Thymus (tissue), 14 donors: ENCODE measurements around the gene ADCYAP1. TPM values are rescaled to one million over a fixed set of nuclear protein-coding genes. Genes with fewer than 3 reads are reported as not detected.
A peak's percentile ranks its signal among the peaks of the same experiment; 100 is the strongest.
"Not testable (repeated sequence)": the region's sequence is repeated elsewhere in the genome, so short reads cannot be mapped to it uniquely, and the experiment has no call there.

Source experiments
- DNase-seq, 9 donors: peaks; one replicate each; pipeline ENCODE4 v3.0.0-alpha.2; 2013; ENCODE audit warnings: low spot score in 9 of 9, low read depth in 6 of 9, missing footprints in 1 of 9
- H3K27ac ChIP-seq, 2 donors: one replicate each; pipeline ENCODE4 v1.5.1; 2013; ENCODE audit warnings: control low read depth in 1 of 2, low read depth in 1 of 2, low read length in 1 of 2, mild to moderate bottlenecking in 1 of 2, moderate library complexity in 1 of 2
- H3K27me3 ChIP-seq, 2 donors: one replicate each; pipeline ENCODE4 v1.5.1; 2013; ENCODE audit warnings: low read length in 1 of 2; ENCODE audit not compliant: control insufficient read depth in 2 of 2, insufficient read depth in 1 of 2
- H3K36me3 ChIP-seq, 2 donors: one replicate each; pipeline ENCODE4 v1.5.1; 2013; ENCODE audit warnings: low read length in 1 of 2, mild to moderate bottlenecking in 1 of 2, moderate library complexity in 1 of 2; ENCODE audit not compliant: control insufficient read depth in 2 of 2, insufficient read depth in 2 of 2
- H3K4me1 ChIP-seq, 2 donors: one replicate each; pipeline ENCODE4 v1.5.1; 2013; ENCODE audit warnings: low read length in 2 of 2; ENCODE audit not compliant: control insufficient read depth in 2 of 2, insufficient read depth in 2 of 2
- H3K4me3 ChIP-seq, 2 donors: one replicate each; pipeline ENCODE4 v1.5.1; 2013; ENCODE audit warnings: low read length in 2 of 2, control low read depth in 1 of 2, mild to moderate bottlenecking in 1 of 2
- H3K9me3 ChIP-seq, 2 donors: one replicate each; pipeline ENCODE4 v1.5.1; 2013; ENCODE audit warnings: low read length in 1 of 2, mild to moderate bottlenecking in 1 of 2; ENCODE audit not compliant: control insufficient read depth in 2 of 2, insufficient read depth in 1 of 2
- WGBS: extraction: QIAGEN DNeasy Blood & Tissue Kit; methylation state at CpG from one replicate; pipeline ENCODE4 v1.1.7; 2013; 5-methylcytosine and 5-hydroxymethylcytosine counted together
- long read RNA-seq, 10 donors: transcript quantifications; one replicate each; lab custom pipeline, GENCODE V29; 2026
- polyA plus RNA-seq: library from polyadenylated mRNA; stranded (reverse); fragments of 200-250 nt; gene quantifications from one replicate; pipeline ENCODE4 v1.2.3, GENCODE V29; 2013
- total RNA-seq: library from RNA; stranded (reverse); fragments of 120-200 nt; gene quantifications from one replicate; pipeline ENCODE4 v1.2.4, GENCODE V29; 2013
- donor health status: healthy.

Gene ADCYAP1
- 0.19 TPM for total RNA-seq
- polyA plus RNA-seq, result 0.68 TPM
- long read RNA-seq, donor 1, result 0 reads
- long read RNA-seq, donor 2, result 0 reads
- long read RNA-seq, donor 3, result 0 reads
- long read RNA-seq, donor 4, result 0 reads
- long read RNA-seq, donor 5, partial matches to known transcripts, result 0 of 1 reads
- long read RNA-seq, donor 5, other reads (novel, unspliced or antisense), result 0 of 1 reads
- long read RNA-seq, donor 6, partial matches to known transcripts, result 0 of 1 reads
- long read RNA-seq, donor 6, other reads (novel, unspliced or antisense), result 0 of 1 reads
- long read RNA-seq, donor 7, result 0 reads
- long read RNA-seq, donor 8, result 0 reads
- long read RNA-seq, donor 9, result 0 reads
- long read RNA-seq, donor 10, result 0 reads

GRCh38 chr18:904218-905090, at the start of gene ADCYAP1:
TSS of gene ADCYAP1 (plus strand) at chr18:904871. CDS start at chr18:905387, 516 bp downstream.
- H3K4me3 ChIP-seq, result no peak within 1 kb of the TSS
- H3K36me3 ChIP-seq, result no peaks in the 10 kb centered on the region
- 8% methylated on average over 51 of the region's 51 CpGs for WGBS
- H3K4me1 ChIP-seq, result peaks cover 0 to 2% of the 10 kb centered on the region in 2 donors
- H3K9me3 ChIP-seq, result peaks cover 1 to 10% of the 10 kb centered on the region in 2 donors
- H3K27ac ChIP-seq, result no peak within 1 kb of the TSS
- DNase-seq, result no peak
- peaks cover 65 to 78% of the 10 kb centered on the region in 2 donors for H3K27me3 ChIP-seq

- no peak overlapping the region for H3K4me3 ChIP-seq
- no peak for DNase-seq
- H3K27me3 ChIP-seq, result no peaks in the 10 kb centered on the region
- H3K9me3 ChIP-seq, result no peaks in the 10 kb centered on the region
- no peaks in the 10 kb centered on the region for H3K36me3 ChIP-seq
- no peak overlapping the region for H3K27ac ChIP-seq
- H3K4me1 ChIP-seq, result no peaks in the 10 kb centered on the region
- 78% methylated on average over 2 of the region's 2 CpGs for WGBS
These were observed 46.7 kb upstream of the ADCYAP1 start for GRCh38 chr18:857986-858385.

GRCh38 chr18:864872-865273, 39.8 kb upstream of the ADCYAP1 start:
- no peaks in the 10 kb centered on the region for H3K4me1 ChIP-seq
- no peaks in the 10 kb centered on the region for H3K9me3 ChIP-seq
- H3K4me3 ChIP-seq, result no peak overlapping the region
- 1% methylated on average over 15 of the region's 15 CpGs for WGBS
- DNase-seq, result peak in 8 of 9 donors; percentile 16 to 65 (median 24)
- H3K27me3 ChIP-seq, result peaks cover 0 to 6% of the 10 kb centered on the region in 2 donors
- no peak overlapping the region for H3K27ac ChIP-seq
- no peaks in the 10 kb centered on the region for H3K36me3 ChIP-seq

GRCh38 chr18:867257-867656, 37.4 kb upstream of the ADCYAP1 start:
- WGBS, result 97% methylated on average over 3 of the region's 3 CpGs
- peaks cover 0 to 6% of the 10 kb centered on the region in 2 donors for H3K27me3 ChIP-seq
- H3K27ac ChIP-seq, result no peak overlapping the region
- no peak overlapping the region for H3K4me3 ChIP-seq
- DNase-seq, result no peak
- H3K36me3 ChIP-seq, result no peaks in the 10 kb centered on the region
- H3K4me1 ChIP-seq, result no peaks in the 10 kb centered on the region
- H3K9me3 ChIP-seq, result no peaks in the 10 kb centered on the region

GRCh38 chr18:873426-873825, 31.2 kb upstream of the ADCYAP1 start:
- not testable (repeated sequence) for H3K27me3 ChIP-seq, H3K4me3 ChIP-seq, H3K27ac ChIP-seq, H3K36me3 ChIP-seq, DNase-seq, H3K4me1 ChIP-seq, H3K9me3 ChIP-seq
- 95% methylated on average over 3 of the region's 3 CpGs for WGBS

GRCh38 chr18:875912-876311, 28.8 kb upstream of the ADCYAP1 start:
- Histone ChIP-seq H3K4me1 (no peaks in the 10 kb centered on the region), H3K36me3 (no peaks in the 10 kb centered on the region), H3K27ac (no peak overlapping the region), H3K27me3 (no peaks in the 10 kb centered on the region), H3K4me3 (no peak overlapping the region), H3K9me3 (no peaks in the 10 kb centered on the region)
- no peak for DNase-seq

- Histone ChIP-seq H3K27ac (no peak overlapping the region), H3K27me3 (no peaks in the 10 kb centered on the region), H3K9me3 (no peaks in the 10 kb centered on the region), H3K4me3 (no peak overlapping the region), H3K36me3 (no peaks in the 10 kb centered on the region), H3K4me1 (no peaks in the 10 kb centered on the region)
- 96% methylated on average over 6 of the region's 6 CpGs for WGBS
- no peak for DNase-seq
These were observed 27.4 kb upstream of the ADCYAP1 start for GRCh38 chr18:877238-877637.

GRCh38 chr18:886076-886475, 18.6 kb upstream of the ADCYAP1 start:
- Histone ChIP-seq H3K4me1 (no peaks in the 10 kb centered on the region), H3K27ac (no peak overlapping the region), H3K36me3 (no peaks in the 10 kb centered on the region), H3K4me3 (no peak overlapping the region), H3K27me3 (no peaks in the 10 kb centered on the region), H3K9me3 (no peaks in the 10 kb centered on the region)
- DNase-seq, result no peak
- WGBS, result 96% methylated on average over 1 of the region's 1 CpG

- Histone ChIP-seq H3K9me3 (no peaks in the 10 kb centered on the region), H3K27me3 (no peaks in the 10 kb centered on the region), H3K36me3 (no peaks in the 10 kb centered on the region), H3K27ac (no peak overlapping the region), H3K4me1 (no peaks in the 10 kb centered on the region), H3K4me3 (no peak overlapping the region)
- WGBS, result 54% methylated on average over 2 of the region's 2 CpGs
- no peak for DNase-seq
These were observed 17.0 kb upstream of the ADCYAP1 start for GRCh38 chr18:887716-888115.
